Coronary artery (tissue), 2 donors: ENCODE data around the gene HNRNPH3.

ENCODE experiments used
- DNase-seq: peaks from one replicate; pipeline ENCODE4 v3.0.0-alpha.2; 2017; ENCODE audit warnings: low spot score
- H3K27ac ChIP-seq, 2 donors: fragments of 200-600 bp; sonication (generic); one replicate each; pipeline ENCODE4 v1.5.1; 2016 to 2019
- H3K4me3 ChIP-seq: fragments of 200-600 bp; sonication (generic); 2 replicates; pipeline ENCODE4 v1.5.1; 2016; ENCODE audit warnings: mild to moderate bottlenecking, moderate library complexity
- CTCF ChIP-seq: fragments of 200-600 bp; sonication (generic); IDR thresholded peaks from one replicate; pipeline ENCODE4 v1.5.1; 2019; ENCODE audit warnings: antibody characterized with exemption

HNRNPH3 gene

GRCh38 chr10:68362590-68362989 lies 30.7 kb downstream of the HNRNPH3 start:
- Histone ChIP-seq H3K4me3 (no peak overlapping the region), H3K27ac (no peak overlapping the region)
- DNase-seq = no peak
- TF ChIP-seq CTCF = no peak

- DNase-seq = no peak
- no peak for TF ChIP-seq CTCF
- Histone ChIP-seq H3K27ac (no peak overlapping the region), H3K4me3 (no peak overlapping the region)
These were observed 32.4 kb downstream of the HNRNPH3 start for GRCh38 chr10:68364101-68364886.

DNA sequence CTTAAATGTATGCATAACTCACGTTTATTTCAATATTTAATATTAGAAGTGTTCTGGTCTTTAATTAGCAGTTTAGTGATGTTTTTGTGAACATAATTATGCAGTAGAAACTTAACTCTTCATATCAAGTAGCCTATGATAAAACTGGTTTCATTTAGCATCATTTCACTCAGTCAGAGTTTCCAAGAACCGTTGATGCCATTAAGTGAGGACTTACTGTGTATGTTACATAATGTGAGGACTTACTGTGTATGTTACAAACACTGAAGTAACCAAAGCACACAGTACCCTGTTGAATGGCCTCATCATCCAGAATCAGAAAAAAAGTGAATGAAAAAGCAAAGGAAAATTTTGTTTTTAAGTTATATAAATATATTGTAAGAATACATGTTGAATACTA lies 33.7 kb downstream of the HNRNPH3 start:
- no peak for TF ChIP-seq CTCF
- Histone ChIP-seq H3K4me3 (no peak overlapping the region), H3K27ac (no peak overlapping the region)
- no peak for DNase-seq

DNA sequence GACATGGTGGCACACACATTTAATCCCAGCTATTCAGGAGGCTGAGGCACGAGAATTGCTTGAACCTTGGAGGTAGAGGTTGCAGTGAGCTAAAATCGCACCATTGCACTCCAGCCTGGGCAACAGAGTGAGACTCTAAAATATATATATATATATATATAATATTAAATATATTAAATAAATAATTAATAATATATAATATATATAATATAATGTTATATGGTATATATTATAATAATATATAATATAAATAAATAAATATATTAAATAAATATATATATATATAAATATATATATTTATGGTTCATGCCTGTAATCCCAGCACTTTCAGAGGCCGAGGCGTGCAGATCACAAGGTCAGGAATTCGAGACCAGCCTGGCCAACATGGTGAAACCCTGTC lies 34.7 kb downstream of the HNRNPH3 start:
- DNase-seq = no peak
- no peak overlapping the region for H3K27ac ChIP-seq
- H3K4me3 ChIP-seq = no peak overlapping the region
- TF ChIP-seq CTCF = no peak

DNA sequence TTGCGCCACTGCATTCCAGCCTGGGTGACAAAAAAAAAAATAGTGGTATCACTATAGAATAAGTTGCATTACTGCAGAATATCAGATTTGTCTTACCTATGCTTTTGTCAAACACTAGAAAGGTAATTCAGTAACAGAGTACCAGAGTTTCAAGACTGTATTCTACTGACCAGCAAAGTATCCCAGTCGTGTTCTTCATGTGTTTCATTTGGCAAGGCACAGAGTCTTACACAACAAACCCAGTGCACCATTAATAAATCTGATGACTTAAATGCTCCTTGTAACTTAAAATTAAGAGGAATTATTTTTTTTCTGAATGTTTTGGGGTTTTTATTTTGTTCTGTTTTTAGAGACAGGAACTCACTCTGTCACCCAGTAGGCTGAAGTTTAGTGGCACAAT lies 35.3 kb downstream of the HNRNPH3 start:
- DNase-seq = no peak
- Histone ChIP-seq H3K4me3 (no peak overlapping the region), H3K27ac (no peak overlapping the region)
- no peak for TF ChIP-seq CTCF

- no peak for TF ChIP-seq CTCF
- DNase-seq = no peak
- no peak overlapping the region for H3K27ac ChIP-seq
- no peak overlapping the region for H3K4me3 ChIP-seq
These were observed 39.7 kb downstream of the HNRNPH3 start for GRCh38 chr10:68371604-68372003.

GRCh38 chr10:68385740-68386139 lies 53.9 kb downstream of the HNRNPH3 start:
- no peak overlapping the region for H3K4me3 ChIP-seq
- DNase-seq = no peak
- no peak for TF ChIP-seq CTCF
- H3K27ac ChIP-seq = no peak overlapping the region
